Measurements from ENCODE around the gene ARID1A. TPM values are rescaled to one million over a fixed set of nuclear protein-coding genes. Genes with fewer than 3 reads are reported as not detected.
A peak's percentile ranks its signal among the peaks of the same experiment; 100 is the strongest.

ARID1A gene
- total and polyA plus RNA-seq, 2 donors from 2014 or later, result 9.9 to 71.7 TPM

- TF ChIP-seq CTCF (IDR thresholded peaks at IDR 0.05; ENCODE audit: borderline replicate concordance, extremely low read depth, insufficient read depth), result no peak
- FAIRE-seq, result no peak
- intact Hi-C loops (cut with DNase I), result no loop called here
- H3K27ac ChIP-seq (ENCODE audit: low read depth in 2 of 2, low read length in 2 of 2), result peak overlapping the region; percentile 94 to 97
- DNase-seq, result peak in 1 of 5 donors; percentile 35
- H3K4me1 ChIP-seq (ENCODE audit: control insufficient read depth in 2 of 3, insufficient read depth in 2 of 3, low read depth in 1 of 3, low read length in 3 of 3), result peaks cover 6 to 35% (median 29%) of the 10 kb centered on the region in 3 donors
- no peaks in the 10 kb centered on the region for H3K27me3 ChIP-seq (ENCODE audit: control insufficient read depth, insufficient read depth, low read length)
- H3K9me3 ChIP-seq (ENCODE audit: control insufficient read depth in 2 of 3, insufficient read depth in 1 of 3, low read length in 3 of 3), result no peaks in the 10 kb centered on the region
- H3K4me3 ChIP-seq (ENCODE audit: low read length in 3 of 3), result peak overlapping the region; percentile 59 to 66 (median 65)
- H3K9ac ChIP-seq (ENCODE audit: low read length in 3 of 3), result peak overlapping the region; percentile 16 to 80 (median 35)
- no peaks in the 10 kb centered on the region for H3K36me3 ChIP-seq (ENCODE audit: control insufficient read depth in 2 of 3, insufficient read depth in 3 of 3, low read length in 3 of 3)
These were observed 1.0 kb upstream of the ARID1A start for GRCh38 chr1:26694638-26695355.

DNA sequence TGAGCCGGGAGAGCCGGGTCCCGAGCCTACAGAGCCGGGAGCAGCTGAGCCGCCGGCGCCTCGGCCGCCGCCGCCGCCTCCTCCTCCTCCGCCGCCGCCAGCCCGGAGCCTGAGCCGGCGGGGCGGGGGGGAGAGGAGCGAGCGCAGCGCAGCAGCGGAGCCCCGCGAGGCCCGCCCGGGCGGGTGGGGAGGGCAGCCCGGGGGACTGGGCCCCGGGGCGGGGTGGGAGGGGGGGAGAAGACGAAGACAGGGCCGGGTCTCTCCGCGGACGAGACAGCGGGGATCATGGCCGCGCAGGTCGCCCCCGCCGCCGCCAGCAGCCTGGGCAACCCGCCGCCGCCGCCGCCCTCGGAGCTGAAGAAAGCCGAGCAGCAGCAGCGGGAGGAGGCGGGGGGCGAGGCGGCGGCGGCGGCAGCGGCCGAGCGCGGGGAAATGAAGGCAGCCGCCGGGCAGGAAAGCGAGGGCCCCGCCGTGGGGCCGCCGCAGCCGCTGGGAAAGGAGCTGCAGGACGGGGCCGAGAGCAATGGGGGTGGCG lies 371 bp downstream of the ARID1A start:
- no peaks in the 10 kb centered on the region for H3K27me3 ChIP-seq (ENCODE audit: control insufficient read depth, insufficient read depth, low read length)
- intact Hi-C loops (cut with DNase I), result no loop called here
- H3K4me1 ChIP-seq (ENCODE audit: control insufficient read depth in 2 of 3, insufficient read depth in 2 of 3, low read depth in 1 of 3, low read length in 3 of 3), result peaks cover 12 to 49% (median 35%) of the 10 kb centered on the region in 3 donors
- peak overlapping the region in 1 of 3 donors; percentile 65 for H3K4me3 ChIP-seq (ENCODE audit: low read length in 3 of 3)
- H3K9ac ChIP-seq (ENCODE audit: low read length in 3 of 3), result peak overlapping the region in 2 of 3 donors; percentile 59 to 74
- H3K27ac ChIP-seq (ENCODE audit: low read depth in 2 of 2, low read length in 2 of 2), result peak overlapping the region; percentile 89 to 94
- no peaks in the 10 kb centered on the region for H3K9me3 ChIP-seq (ENCODE audit: control insufficient read depth in 2 of 3, insufficient read depth in 1 of 3, low read length in 3 of 3)
- DNase-seq (peak in 1 of 5 donors; percentile 84), FAIRE-seq (no peak)
- TF ChIP-seq CTCF (IDR thresholded peaks at IDR 0.05; ENCODE audit: borderline replicate concordance, extremely low read depth, insufficient read depth), result no peak
- H3K36me3 ChIP-seq (ENCODE audit: control insufficient read depth in 2 of 3, insufficient read depth in 3 of 3, low read length in 3 of 3), result no peaks in the 10 kb centered on the region

DNA sequence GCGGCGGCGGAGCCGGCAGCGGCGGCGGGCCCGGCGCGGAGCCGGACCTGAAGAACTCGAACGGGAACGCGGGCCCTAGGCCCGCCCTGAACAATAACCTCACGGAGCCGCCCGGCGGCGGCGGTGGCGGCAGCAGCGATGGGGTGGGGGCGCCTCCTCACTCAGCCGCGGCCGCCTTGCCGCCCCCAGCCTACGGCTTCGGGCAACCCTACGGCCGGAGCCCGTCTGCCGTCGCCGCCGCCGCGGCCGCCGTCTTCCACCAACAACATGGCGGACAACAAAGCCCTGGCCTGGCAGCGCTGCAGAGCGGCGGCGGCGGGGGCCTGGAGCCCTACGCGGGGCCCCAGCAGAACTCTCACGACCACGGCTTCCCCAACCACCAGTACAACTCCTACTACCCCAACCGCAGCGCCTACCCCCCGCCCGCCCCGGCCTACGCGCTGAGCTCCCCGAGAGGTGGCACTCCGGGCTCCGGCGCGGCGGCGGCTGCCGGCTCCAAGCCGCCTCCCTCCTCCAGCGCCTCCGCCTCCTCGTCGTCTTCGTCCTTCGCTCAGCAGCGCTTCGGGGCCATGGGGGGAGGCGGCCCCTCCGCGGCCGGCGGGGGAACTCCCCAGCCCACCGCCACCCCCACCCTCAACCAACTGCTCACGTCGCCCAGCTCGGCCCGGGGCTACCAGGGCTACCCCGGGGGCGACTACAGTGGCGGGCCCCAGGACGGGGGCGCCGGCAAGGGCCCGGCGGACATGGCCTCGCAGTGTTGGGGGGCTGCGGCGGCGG lies 1.0 kb downstream of the ARID1A start:
- intact Hi-C loops (cut with DNase I), result no loop called here
- H3K9ac ChIP-seq (ENCODE audit: low read length in 3 of 3), result peak overlapping the region in 2 of 3 donors; percentile 59 to 74
- H3K4me3 ChIP-seq (ENCODE audit: low read length in 3 of 3), result peak overlapping the region in 2 of 3 donors; percentile 13 to 65
- H3K9me3 ChIP-seq (ENCODE audit: control insufficient read depth in 2 of 3, insufficient read depth in 1 of 3, low read length in 3 of 3), result no peaks in the 10 kb centered on the region
- no peaks in the 10 kb centered on the region for H3K36me3 ChIP-seq (ENCODE audit: control insufficient read depth in 2 of 3, insufficient read depth in 3 of 3, low read length in 3 of 3)
- TF ChIP-seq CTCF (IDR thresholded peaks at IDR 0.05; ENCODE audit: borderline replicate concordance, extremely low read depth, insufficient read depth), result no peak
- DNase-seq, result peak in 4 of 5 donors; percentile 39 to 87 (median 54)
- peaks cover 12 to 52% (median 42%) of the 10 kb centered on the region in 3 donors for H3K4me1 ChIP-seq (ENCODE audit: control insufficient read depth in 2 of 3, insufficient read depth in 2 of 3, low read depth in 1 of 3, low read length in 3 of 3)
- H3K27ac ChIP-seq (ENCODE audit: low read depth in 2 of 2, low read length in 2 of 2), result peak overlapping the region; percentile 89 to 90
- no peaks in the 10 kb centered on the region for H3K27me3 ChIP-seq (ENCODE audit: control insufficient read depth, insufficient read depth, low read length)
- no peak for FAIRE-seq
